Measurements from ENCODE around the gene RAB6B. TPM values are rescaled to one million over a fixed set of nuclear protein-coding genes. Genes with fewer than 3 reads are reported as not detected.

RAB6B gene
- polyA plus RNA-seq, 1 donor (not counting 4 experiments of a cell fraction or from before 2014, with no cell fraction given), result 2.2 TPM

DNA sequence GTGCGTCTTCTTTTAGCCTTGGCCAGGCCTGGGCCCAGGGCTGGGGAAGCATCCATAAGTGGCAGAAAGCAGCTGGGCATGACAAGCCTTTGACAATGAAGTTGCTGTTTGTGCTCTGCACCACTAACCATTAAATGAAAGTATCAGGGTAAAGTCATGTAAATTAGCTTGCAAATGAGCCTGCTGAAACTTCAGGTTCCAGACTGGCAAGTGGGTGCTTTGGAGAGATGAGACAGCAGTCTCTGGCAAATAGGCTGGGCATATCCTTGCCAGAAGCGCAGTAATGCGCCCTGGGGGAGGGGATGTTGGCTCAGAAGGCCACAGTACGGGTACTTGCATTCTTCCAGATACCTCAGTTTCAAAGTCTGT, 40.7 kb downstream of the RAB6B start:
- Histone ChIP-seq H3K79me2 (ENCODE audit: control insufficient read depth, insufficient read depth, low read length) (no peaks in the 10 kb centered on the region), H2AFZ (ENCODE audit: control insufficient read depth, low read length) (no peak overlapping the region), H3K9me3 (ENCODE audit: control insufficient read depth, low read depth, low read length) (no peaks in the 10 kb centered on the region), H3K9ac (ENCODE audit: control insufficient read depth, extremely low read depth, insufficient read depth, low read length) (no peak overlapping the region), H3K4me2 (ENCODE audit: control insufficient read depth, extremely low read depth, insufficient read depth, low read depth, low read length) (no peak overlapping the region), H4K20me1 (ENCODE audit: control insufficient read depth, extremely low read depth, insufficient read depth, low read length) (no peaks in the 10 kb centered on the region), H3K36me3 (ENCODE audit: control insufficient read depth in 2 of 2, extremely low read depth in 1 of 2, insufficient read depth in 2 of 2, low read length in 2 of 2) (no peaks in the 10 kb centered on the region), H3K4me1 (ENCODE audit: control insufficient read depth, extremely low read depth, insufficient read depth, low read length) (no peaks in the 10 kb centered on the region), H3K27ac (ENCODE audit: control insufficient read depth, insufficient read depth, low read length) (no peak overlapping the region), H3K4me3 (ENCODE audit: control insufficient read depth in 2 of 3, extremely low read depth in 1 of 3, insufficient read depth in 2 of 3, low read depth in 1 of 3, low read length in 3 of 3) (no peak overlapping the region), H3K27me3 (ENCODE audit: control insufficient read depth, extremely low read depth, insufficient read depth, low read length) (no peaks in the 10 kb centered on the region), H3K9me1 (ENCODE audit: control insufficient read depth, extremely low read depth, insufficient read depth, low read length) (no peaks in the 10 kb centered on the region)
- TF ChIP-seq, protein P1, sequence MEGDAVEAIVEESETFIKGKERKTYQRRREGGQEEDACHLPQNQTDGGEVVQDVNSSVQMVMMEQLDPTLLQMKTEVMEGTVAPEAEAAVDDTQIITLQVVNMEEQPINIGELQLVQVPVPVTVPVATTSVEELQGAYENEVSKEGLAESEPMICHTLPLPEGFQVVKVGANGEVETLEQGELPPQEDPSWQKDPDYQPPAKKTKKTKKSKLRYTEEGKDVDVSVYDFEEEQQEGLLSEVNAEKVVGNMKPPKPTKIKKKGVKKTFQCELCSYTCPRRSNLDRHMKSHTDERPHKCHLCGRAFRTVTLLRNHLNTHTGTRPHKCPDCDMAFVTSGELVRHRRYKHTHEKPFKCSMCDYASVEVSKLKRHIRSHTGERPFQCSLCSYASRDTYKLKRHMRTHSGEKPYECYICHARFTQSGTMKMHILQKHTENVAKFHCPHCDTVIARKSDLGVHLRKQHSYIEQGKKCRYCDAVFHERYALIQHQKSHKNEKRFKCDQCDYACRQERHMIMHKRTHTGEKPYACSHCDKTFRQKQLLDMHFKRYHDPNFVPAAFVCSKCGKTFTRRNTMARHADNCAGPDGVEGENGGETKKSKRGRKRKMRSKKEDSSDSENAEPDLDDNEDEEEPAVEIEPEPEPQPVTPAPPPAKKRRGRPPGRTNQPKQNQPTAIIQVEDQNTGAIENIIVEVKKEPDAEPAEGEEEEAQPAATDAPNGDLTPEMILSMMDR (optimal IDR thresholded peaks at IDR 0.05 in 1 of 3, IDR thresholded peaks at IDR 0.05 in 1 of 3, conservative IDR thresholded peaks at IDR 0.05 in 1 of 3; ENCODE audit: extremely low read depth in 1 of 3, insufficient read depth in 2 of 3, low read length in 3 of 3), result no peak
- TF ChIP-seq EZH2 (IDR thresholded peaks at IDR 0.05; ENCODE audit: low read length), result no peak
- no peak for FAIRE-seq
- dilution Hi-C loops (cut with MboI; ENCODE audit: extremely low pct_ligation_motif_present, low sequenced_read_pairs), result no loop called here
- no peak for DNase-seq (ENCODE audit: low read depth, low spot score)

DNA sequence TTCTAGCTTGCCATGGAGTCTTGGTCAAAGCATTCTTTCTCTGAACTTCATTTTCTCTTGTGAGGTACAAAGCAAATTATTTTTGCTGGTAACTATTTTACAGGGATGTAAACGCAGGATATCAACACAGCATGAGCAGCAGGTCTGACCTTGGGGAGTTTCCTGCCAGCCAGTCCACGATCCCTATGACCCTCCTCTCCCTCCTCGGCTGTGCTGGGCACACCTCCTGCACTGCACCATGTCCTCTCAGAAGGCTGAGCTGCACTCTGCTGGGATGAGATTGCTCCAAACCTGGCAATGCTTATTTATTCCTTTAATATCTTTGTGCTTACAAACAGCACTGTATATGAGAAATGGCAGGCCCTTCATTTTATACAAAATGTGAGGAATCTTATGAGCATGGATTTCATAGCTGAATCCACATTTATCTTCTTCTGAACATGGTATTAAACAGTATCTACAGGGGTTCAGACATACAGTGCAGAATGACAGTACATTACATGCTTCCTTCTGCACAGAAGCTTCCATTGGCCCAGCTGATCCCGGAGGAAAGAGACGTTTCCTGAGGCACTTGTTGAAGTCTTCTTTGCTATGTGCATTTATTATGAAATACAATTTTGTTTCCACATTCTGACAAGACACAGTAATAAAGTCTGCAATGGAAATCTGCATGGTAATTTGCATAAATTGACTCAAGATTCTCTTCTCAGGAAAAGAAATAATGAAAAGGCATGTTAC, 41.2 kb downstream of the RAB6B start:
- Histone ChIP-seq H3K27ac (ENCODE audit: control insufficient read depth, insufficient read depth, low read length) (no peak overlapping the region), H3K27me3 (ENCODE audit: control insufficient read depth, extremely low read depth, insufficient read depth, low read length) (no peaks in the 10 kb centered on the region), H3K9ac (ENCODE audit: control insufficient read depth, extremely low read depth, insufficient read depth, low read length) (no peak overlapping the region), H3K9me1 (ENCODE audit: control insufficient read depth, extremely low read depth, insufficient read depth, low read length) (no peaks in the 10 kb centered on the region), H3K4me2 (ENCODE audit: control insufficient read depth, extremely low read depth, insufficient read depth, low read depth, low read length) (no peak overlapping the region), H2AFZ (ENCODE audit: control insufficient read depth, low read length) (no peak overlapping the region), H3K9me3 (ENCODE audit: control insufficient read depth, low read depth, low read length) (no peaks in the 10 kb centered on the region), H3K36me3 (ENCODE audit: control insufficient read depth in 2 of 2, extremely low read depth in 1 of 2, insufficient read depth in 2 of 2, low read length in 2 of 2) (no peaks in the 10 kb centered on the region), H4K20me1 (ENCODE audit: control insufficient read depth, extremely low read depth, insufficient read depth, low read length) (no peaks in the 10 kb centered on the region), H3K4me1 (ENCODE audit: control insufficient read depth, extremely low read depth, insufficient read depth, low read length) (no peaks in the 10 kb centered on the region), H3K4me3 (ENCODE audit: control insufficient read depth in 2 of 3, extremely low read depth in 1 of 3, insufficient read depth in 2 of 3, low read depth in 1 of 3, low read length in 3 of 3) (no peak overlapping the region), H3K79me2 (ENCODE audit: control insufficient read depth, insufficient read depth, low read length) (no peaks in the 10 kb centered on the region)
- no peak for FAIRE-seq
- no peak for DNase-seq (ENCODE audit: low read depth, low spot score)
- dilution Hi-C loops (cut with MboI; ENCODE audit: extremely low pct_ligation_motif_present, low sequenced_read_pairs), result no loop called here
- TF ChIP-seq, protein P1 (optimal IDR thresholded peaks at IDR 0.05 in 1 of 3, IDR thresholded peaks at IDR 0.05 in 1 of 3, conservative IDR thresholded peaks at IDR 0.05 in 1 of 3; ENCODE audit: extremely low read depth in 1 of 3, insufficient read depth in 2 of 3, low read length in 3 of 3), result no peak
- no peak for TF ChIP-seq EZH2 (IDR thresholded peaks at IDR 0.05; ENCODE audit: low read length)
